Effector memory CD8-positive, alpha-beta T cell (primary cell): Measurements from ENCODE around the gene WDR64.

Experiments
- ATAC-seq: fragments of 150-1000 bp; cut with Tn5 transposase; replicated peaks from 2 replicates; pipeline ENCODE4 v1.10.0; 2021; ENCODE audit warnings: mild to moderate bottlenecking, moderate library complexity
- DNase-seq, 3 experiments: peaks; one replicate each; pipeline ENCODE4 v3.0.0; 2021
- H3K27ac Mint-ChIP-seq, 2 donors: one replicate each; pipeline ENCODE4 v1.8.0; 2022; ENCODE audit warnings: mild to moderate bottlenecking in 2 of 2, mixed read lengths in 2 of 2, moderate library complexity in 2 of 2
- H3K27me3 Mint-ChIP-seq, 2 donors: one replicate each; pipeline ENCODE4 v1.8.0; 2022; ENCODE audit warnings: mixed read lengths in 2 of 2
- H3K36me3 Mint-ChIP-seq: one replicate; pipeline ENCODE4 v1.8.0; 2022; ENCODE audit warnings: mild to moderate bottlenecking, moderate library complexity, mixed read lengths; ENCODE audit not compliant: insufficient read depth
- H3K4me1 Mint-ChIP-seq, 2 donors: one replicate each; pipeline ENCODE4 v1.8.0; 2022; ENCODE audit warnings: low read depth in 2 of 2, mixed read lengths in 2 of 2
- H3K4me3 Mint-ChIP-seq, 2 donors: one replicate each; pipeline ENCODE4 v1.8.0; 2022; ENCODE audit warnings: mild to moderate bottlenecking in 2 of 2, mixed read lengths in 2 of 2, moderate library complexity in 2 of 2
- H3K9me3 Mint-ChIP-seq, 2 donors: one replicate each; pipeline ENCODE4 v1.8.0; 2022; ENCODE audit warnings: mixed read lengths in 2 of 2
- total RNA-seq, 9 experiments: gene quantifications; one replicate each; lab custom pipeline; 2026; lab: John Stamatoyannopoulos, UW

The WDR64 gene
- total RNA-seq: 0 to 1.3 (median 0.07) reads per million in 9 experiments

DNA sequence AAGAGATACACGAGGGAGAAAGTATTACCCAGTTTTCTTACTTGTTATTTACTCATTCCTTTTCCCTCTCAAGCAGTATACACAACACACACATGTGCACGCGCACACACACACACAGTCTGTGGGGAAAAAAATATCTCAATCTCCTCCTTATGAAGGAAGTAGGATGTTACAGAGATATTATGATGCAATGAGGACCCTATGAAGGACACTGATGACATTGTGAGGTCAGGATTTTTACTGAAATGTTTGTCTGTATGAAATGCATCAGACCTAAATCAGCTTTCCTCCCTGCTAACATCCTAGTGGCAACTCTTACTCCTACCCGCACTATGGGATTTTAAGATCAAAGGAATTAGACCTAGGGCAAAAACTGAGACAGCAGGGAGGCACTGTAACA lies at the start of gene WDR64:
WDR64 (plus strand) TSS at position 270 of the 400 bp plus-strand sequence. CDS start 204 bp downstream, outside the sequence.
- Mint-ChIP-seq H3K36me3 (no peaks in the 10 kb centered on the region), H3K27ac (no peak within 1 kb of the TSS)

GRCh38 chr1:241603731-241604245 lies 48.3 kb upstream of the WDR64 start:
- ATAC-seq (no peak), DNase-seq (no peak)
- H3K9me3 Mint-ChIP-seq: no peaks in the 10 kb centered on the region
- no peak overlapping the region for H3K27ac Mint-ChIP-seq
- no peaks in the 10 kb centered on the region for H3K4me1 Mint-ChIP-seq
- H3K27me3 Mint-ChIP-seq: no peaks in the 10 kb centered on the region
- no peak overlapping the region for H3K4me3 Mint-ChIP-seq
- H3K36me3 Mint-ChIP-seq: peaks cover 2% of the 10 kb centered on the region

More for the DNA sequence above, at the start of gene WDR64:
- ATAC-seq: no peak
- DNase-seq: no peak
- Mint-ChIP-seq H3K4me1 (no peaks in the 10 kb centered on the region), H3K4me3 (no peak within 1 kb of the TSS), H3K9me3 (no peaks in the 10 kb centered on the region), H3K27me3 (peaks cover 17 to 24% of the 10 kb centered on the region in 2 donors)

DNA sequence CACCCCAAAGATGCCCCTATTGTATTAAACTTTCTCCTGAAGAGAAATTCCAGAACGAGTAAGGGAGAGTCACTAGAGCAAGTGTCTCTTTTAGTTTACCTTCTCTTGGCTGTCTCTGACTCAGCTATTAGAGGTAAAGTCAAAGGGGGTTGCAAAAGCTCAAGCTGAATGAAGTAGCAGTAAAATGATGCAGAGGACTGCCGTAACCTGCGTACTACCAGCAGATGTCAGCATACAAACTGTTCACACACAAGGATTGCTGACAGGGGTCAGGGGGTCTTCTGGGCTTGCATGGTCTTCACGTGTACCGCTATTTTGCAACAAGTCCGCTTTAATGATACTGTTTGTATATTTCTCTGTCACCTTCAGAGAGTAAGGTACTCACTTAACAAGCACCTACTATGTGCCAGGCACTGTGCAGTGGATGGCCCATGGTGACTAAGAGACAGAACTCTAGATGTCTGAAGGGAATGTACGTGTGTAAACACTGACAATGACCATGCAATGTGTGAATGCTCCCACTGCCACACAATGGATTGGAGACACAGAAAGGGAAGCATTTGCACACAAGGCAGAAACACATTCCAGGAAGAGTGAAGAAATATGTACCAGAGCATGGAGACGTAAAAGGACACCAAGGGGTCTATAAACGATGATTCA lies 46.8 kb upstream of the WDR64 start:
- Mint-ChIP-seq H3K27ac (no peak overlapping the region), H3K4me1 (no peaks in the 10 kb centered on the region), H3K36me3 (peaks cover 2% of the 10 kb centered on the region), H3K4me3 (no peak overlapping the region), H3K9me3 (no peaks in the 10 kb centered on the region), H3K27me3 (no peaks in the 10 kb centered on the region)
- DNase-seq (no peak), ATAC-seq (no peak)

- Mint-ChIP-seq H3K9me3 (no peaks in the 10 kb centered on the region), H3K4me3 (no peak overlapping the region), H3K27me3 (no peaks in the 10 kb centered on the region), H3K27ac (no peak overlapping the region), H3K4me1 (no peaks in the 10 kb centered on the region), H3K36me3 (peaks cover 2% of the 10 kb centered on the region)
- DNase-seq (no peak), ATAC-seq (no peak)
These were observed 45.5 kb upstream of the WDR64 start for GRCh38 chr1:241606544-241606943.

DNA sequence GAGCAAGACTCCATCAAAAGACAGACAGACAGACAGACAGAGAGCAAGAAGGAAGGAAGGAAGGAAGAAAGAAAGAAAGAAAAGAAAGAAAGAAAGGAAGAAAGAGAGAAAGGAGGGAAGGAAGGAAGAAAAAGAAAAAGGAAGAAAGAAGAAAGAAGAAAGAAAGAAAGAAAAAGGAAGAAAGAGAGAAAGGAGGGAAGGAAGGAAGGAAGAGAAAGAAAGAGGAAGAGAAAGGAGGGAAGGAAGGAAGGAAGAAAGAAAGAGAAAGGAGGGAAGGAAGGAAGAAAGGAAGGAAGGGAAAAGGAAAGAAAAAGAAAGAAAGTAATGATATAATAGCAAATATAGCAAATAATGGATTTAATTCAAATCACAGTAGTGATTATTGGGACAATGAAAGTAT lies 44.6 kb upstream of the WDR64 start:
- ATAC-seq: no peak
- H3K4me1 Mint-ChIP-seq: no peaks in the 10 kb centered on the region

DNA sequence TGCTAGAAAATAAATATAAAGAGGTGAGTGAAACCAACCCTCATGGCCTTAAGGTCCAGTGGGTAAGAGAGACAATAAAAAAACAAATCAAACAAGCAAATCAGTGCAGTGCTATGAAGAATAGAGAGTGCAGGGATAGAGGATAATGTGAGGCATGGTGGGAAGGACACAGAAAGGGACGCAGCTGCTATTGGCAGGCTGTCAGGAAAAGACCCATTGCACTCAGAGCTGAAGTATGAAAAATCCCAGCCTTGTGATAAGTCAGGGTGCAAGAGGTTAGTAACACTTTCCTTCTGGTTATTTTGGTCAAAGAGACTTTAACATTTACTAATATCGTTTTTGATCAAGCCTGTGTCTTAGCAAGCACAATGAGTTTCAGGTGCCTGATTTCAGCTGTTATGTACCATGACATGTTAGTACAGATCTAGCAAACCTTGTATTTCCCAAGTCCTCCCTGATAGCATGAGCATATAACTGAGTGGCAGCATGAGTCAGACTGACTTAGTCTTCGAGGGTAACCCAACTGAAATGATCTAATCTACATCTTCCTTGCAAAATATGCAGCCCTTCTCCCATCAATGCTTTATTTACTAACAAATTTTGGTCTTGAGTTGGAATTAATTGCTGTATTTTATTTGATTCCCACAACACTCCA lies 43.6 kb upstream of the WDR64 start:
- H3K9me3 Mint-ChIP-seq: no peaks in the 10 kb centered on the region
- H3K4me1 Mint-ChIP-seq: no peaks in the 10 kb centered on the region
- no peaks in the 10 kb centered on the region for H3K36me3 Mint-ChIP-seq
- no peak overlapping the region for H3K4me3 Mint-ChIP-seq
- H3K27ac Mint-ChIP-seq: no peak overlapping the region
- H3K27me3 Mint-ChIP-seq: no peaks in the 10 kb centered on the region
- ATAC-seq: no peak
- no peak for DNase-seq

More for the DNA sequence above, 44.6 kb upstream of the WDR64 start:
- no peak overlapping the region for H3K4me3 Mint-ChIP-seq
- H3K9me3 Mint-ChIP-seq: no peaks in the 10 kb centered on the region
- DNase-seq: no peak
- no peaks in the 10 kb centered on the region for H3K27me3 Mint-ChIP-seq
- H3K36me3 Mint-ChIP-seq: peaks cover 2% of the 10 kb centered on the region
- peak overlapping the region in 1 of 2 donors; percentile 29 for H3K27ac Mint-ChIP-seq

GRCh38 chr1:241610056-241610815 lies 41.8 kb upstream of the WDR64 start:
- no peaks in the 10 kb centered on the region for H3K27me3 Mint-ChIP-seq
- no peak overlapping the region for H3K4me3 Mint-ChIP-seq
- ATAC-seq (no peak), DNase-seq (no peak)
- H3K9me3 Mint-ChIP-seq: no peaks in the 10 kb centered on the region
- H3K27ac Mint-ChIP-seq: no peak overlapping the region
- H3K36me3 Mint-ChIP-seq: no peaks in the 10 kb centered on the region
- no peaks in the 10 kb centered on the region for H3K4me1 Mint-ChIP-seq

DNA sequence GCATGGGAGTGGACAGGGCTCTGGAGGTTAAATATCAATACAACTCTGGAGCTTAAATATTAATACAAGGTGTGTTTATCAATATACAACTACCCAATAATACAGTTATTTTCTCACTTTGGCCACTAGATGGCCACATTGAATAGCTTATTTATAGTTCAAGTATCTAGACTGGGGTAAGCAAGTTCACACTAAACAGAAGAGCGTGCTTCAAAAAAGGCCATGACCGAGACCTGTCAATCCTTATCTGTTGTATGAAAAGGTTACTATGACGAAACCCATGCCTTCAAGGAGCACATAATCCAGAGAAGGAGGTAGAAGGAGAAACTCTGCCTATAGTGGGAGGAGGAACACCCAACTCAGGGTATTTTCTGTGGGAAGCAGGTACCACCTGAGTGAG lies 41.0 kb upstream of the WDR64 start:
- Mint-ChIP-seq H3K9me3 (no peaks in the 10 kb centered on the region), H3K4me3 (no peak overlapping the region), H3K27ac (no peak overlapping the region), H3K36me3 (no peaks in the 10 kb centered on the region), H3K4me1 (no peaks in the 10 kb centered on the region), H3K27me3 (no peaks in the 10 kb centered on the region)
- peak; percentile 81 for ATAC-seq
- DNase-seq: peak; percentile 9 to 11 (median 9)

- H3K4me3 Mint-ChIP-seq: no peak overlapping the region
- no peak overlapping the region for H3K27ac Mint-ChIP-seq
- no peaks in the 10 kb centered on the region for H3K36me3 Mint-ChIP-seq
- no peaks in the 10 kb centered on the region for H3K27me3 Mint-ChIP-seq
- DNase-seq (no peak), ATAC-seq (no peak)
- no peaks in the 10 kb centered on the region for H3K9me3 Mint-ChIP-seq
- H3K4me1 Mint-ChIP-seq: no peaks in the 10 kb centered on the region
These were observed 40.3 kb upstream of the WDR64 start for GRCh38 chr1:241611736-241612135.

- no peak overlapping the region for H3K27ac Mint-ChIP-seq
These were observed 39.3 kb upstream of the WDR64 start for GRCh38 chr1:241612533-241613477.

DNA sequence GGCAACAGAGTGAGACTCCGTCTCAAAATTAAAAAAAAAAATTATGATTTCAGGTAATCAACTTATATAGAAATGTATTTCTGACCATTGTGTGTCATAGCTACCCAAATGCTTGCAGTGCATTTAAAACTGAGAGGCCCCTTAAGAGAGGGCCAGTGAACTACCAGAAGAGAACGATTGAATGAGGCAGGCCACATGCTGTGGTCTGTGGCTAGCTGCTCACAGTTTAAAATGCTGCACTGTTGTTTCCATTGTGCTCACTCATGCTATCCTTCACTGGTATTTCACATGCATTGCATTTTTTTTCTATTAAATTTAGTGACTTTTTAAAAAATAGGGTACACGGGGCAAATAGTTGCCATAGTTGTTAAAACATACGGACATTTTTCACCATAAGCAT lies 37.9 kb upstream of the WDR64 start:
- ATAC-seq: no peak
- Mint-ChIP-seq H3K9me3 (no peaks in the 10 kb centered on the region), H3K27me3 (no peaks in the 10 kb centered on the region), H3K4me3 (no peak overlapping the region), H3K4me1 (no peaks in the 10 kb centered on the region), H3K27ac (no peak overlapping the region), H3K36me3 (no peaks in the 10 kb centered on the region)
- no peak for DNase-seq

More at GRCh38 chr1:241612533-241613477, 39.3 kb upstream of the WDR64 start:
- DNase-seq (no peak), ATAC-seq (no peak)
- Mint-ChIP-seq H3K27me3 (no peaks in the 10 kb centered on the region), H3K4me1 (no peaks in the 10 kb centered on the region), H3K36me3 (no peaks in the 10 kb centered on the region), H3K4me3 (no peak overlapping the region), H3K9me3 (no peaks in the 10 kb centered on the region)

DNA sequence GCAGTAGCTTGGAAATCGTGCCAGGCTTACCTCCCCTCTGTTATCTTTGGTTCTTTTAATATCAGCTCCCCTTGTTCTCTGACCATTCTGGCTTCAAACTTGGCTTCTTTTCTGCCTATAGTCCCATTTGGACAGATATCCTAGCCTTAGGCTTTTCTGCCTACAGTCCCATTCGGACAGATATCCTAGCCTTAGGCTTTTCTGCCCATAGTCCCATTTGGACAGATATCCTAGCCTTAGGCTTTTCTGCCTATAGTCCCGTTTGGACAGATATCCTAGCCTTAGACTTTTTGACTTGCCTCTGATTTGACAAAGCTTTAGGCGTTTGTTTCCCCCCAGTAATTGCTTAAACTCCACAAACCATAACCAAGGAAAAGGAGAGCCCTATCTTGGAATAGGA lies 37.5 kb upstream of the WDR64 start:
- H3K27ac Mint-ChIP-seq: no peak overlapping the region
- H3K36me3 Mint-ChIP-seq: no peaks in the 10 kb centered on the region
- DNase-seq (no peak), ATAC-seq (no peak)
- no peak overlapping the region for H3K4me3 Mint-ChIP-seq
- no peaks in the 10 kb centered on the region for H3K9me3 Mint-ChIP-seq
- H3K27me3 Mint-ChIP-seq: no peaks in the 10 kb centered on the region
- H3K4me1 Mint-ChIP-seq: no peaks in the 10 kb centered on the region
